DND-41 (cell line): ENCODE data around the gene FAM13A.

Experiments used
- ATAC-seq: fragments of 200-7000 bp; cut with Tn5 transposase; 3 replicates; pipeline ENCODE4 v1.9.1; 2021; ENCODE audit warnings: low read depth; ENCODE audit not compliant: insufficient read depth
- DNase-seq: peaks from one replicate; pipeline ENCODE4 v3.0.0-alpha.2; 2020
- H2AFZ ChIP-seq: 2 replicates; pipeline ENCODE4 v1.6.0; 2012; ENCODE audit warnings: low read depth, low read length
- H3K27ac ChIP-seq: 2 replicates; pipeline ENCODE4 v1.5.1; 2012; ENCODE audit warnings: low read length, inconsistent platforms
- H3K27me3 ChIP-seq: fragments of 200-600 bp; sonication (generic); 2 replicates; pipeline ENCODE4 v1.6.0; 2012; ENCODE audit warnings: low read length, mild to moderate bottlenecking, inconsistent platforms; ENCODE audit not compliant: insufficient read depth, poor library complexity
- H3K36me3 ChIP-seq: 2 replicates; pipeline ENCODE4 v1.5.1; 2012; ENCODE audit warnings: low read length, inconsistent platforms; ENCODE audit not compliant: insufficient read depth
- H3K4me1 ChIP-seq: 2 replicates; pipeline ENCODE4 v1.5.1; 2012; ENCODE audit warnings: mild to moderate bottlenecking, low read length; ENCODE audit not compliant: insufficient read depth
- H3K4me2 ChIP-seq: 2 replicates; pipeline ENCODE4 v1.6.0; 2012; ENCODE audit warnings: mild to moderate bottlenecking, moderate library complexity, low read length, inconsistent platforms; ENCODE audit not compliant: insufficient read depth
- H3K4me3 ChIP-seq, 2 experiments: fragments of 200-600 bp in 1 of 2; shearing (Covaris generic) in 1 of 2; 2 replicates each; pipeline ENCODE4 v1.5.1; 2012 to 2016; ENCODE audit warnings: inconsistent platforms in 2 of 2, low read length in 2 of 2, mild to moderate bottlenecking in 2 of 2, low read depth in 1 of 2, moderate library complexity in 1 of 2
- H3K79me2 ChIP-seq: 2 replicates; pipeline ENCODE4 v1.6.0; 2012; ENCODE audit warnings: low read length, inconsistent platforms; ENCODE audit not compliant: insufficient read depth
- H3K9ac ChIP-seq: 2 replicates; pipeline ENCODE4 v1.6.0; 2012; ENCODE audit warnings: low read depth, mild to moderate bottlenecking, inconsistent platforms, low read length, moderate library complexity
- H3K9me3 ChIP-seq: 2 replicates; pipeline ENCODE4 v1.5.1; 2012; ENCODE audit warnings: low read length, moderate library complexity, mild to moderate bottlenecking, inconsistent platforms; ENCODE audit not compliant: insufficient read depth, severe bottlenecking
- H4K20me1 ChIP-seq: 2 replicates; pipeline ENCODE4 v1.6.0; 2012; ENCODE audit warnings: low read length; ENCODE audit not compliant: insufficient read depth
- CTCF ChIP-seq: IDR thresholded peaks from 2 replicates; pipeline ENCODE4 v1.5.1; 2012; ENCODE audit warnings: borderline replicate concordance, low read length, moderate library complexity, mild to moderate bottlenecking; ENCODE audit not compliant: poor library complexity, severe bottlenecking; ENCODE audit errors: extremely low read depth
- EZH2 ChIP-seq: IDR thresholded peaks from 3 replicates; pipeline ENCODE4 v1.6.1; 2012; ENCODE audit warnings: borderline replicate concordance, low read depth, mild to moderate bottlenecking, moderate library complexity, low read length, inconsistent platforms; ENCODE audit not compliant: severe bottlenecking

FAM13A gene

DNA sequence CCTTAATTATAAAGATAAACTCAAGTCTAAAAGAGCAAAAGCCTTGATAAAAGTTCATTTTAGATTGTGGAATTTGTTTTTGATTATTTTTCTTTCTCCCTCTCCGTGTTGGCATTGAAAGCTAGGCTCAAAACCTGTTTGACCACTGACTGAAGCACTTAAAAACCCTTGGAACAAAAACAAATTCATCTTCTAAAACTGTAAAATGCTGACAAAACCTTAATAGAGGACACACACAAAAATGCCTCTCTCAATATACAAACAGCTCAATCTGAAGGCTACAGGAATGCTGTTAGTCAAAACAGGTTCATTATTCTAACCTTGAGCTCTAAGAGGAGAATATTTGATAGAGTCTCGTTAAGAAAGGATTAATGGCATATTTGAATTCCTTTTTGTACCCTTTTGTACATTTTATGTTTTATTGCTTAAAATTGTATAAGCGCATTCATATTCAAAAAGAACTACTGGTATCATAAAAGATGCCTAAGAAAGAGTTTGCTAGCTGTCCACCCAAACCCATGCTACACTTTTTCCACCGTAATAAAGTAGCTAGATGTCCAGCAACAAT, 285.0 kb downstream of the FAM13A start:
- Histone ChIP-seq H3K9ac (no peak overlapping the region), H2AFZ (no peak overlapping the region), H3K4me2 (no peak overlapping the region), H3K27me3 (no peaks in the 10 kb centered on the region), H3K4me3 (no peak overlapping the region), H3K9me3 (no peaks in the 10 kb centered on the region), H3K4me1 (no peaks in the 10 kb centered on the region), H3K27ac (no peak overlapping the region), H4K20me1 (no peaks in the 10 kb centered on the region), H3K79me2 (no peaks in the 10 kb centered on the region), H3K36me3 (no peaks in the 10 kb centered on the region)
- ATAC-seq (no peak), DNase-seq (no peak)
- TF ChIP-seq CTCF (no peak), EZH2 (no peak)

DNA sequence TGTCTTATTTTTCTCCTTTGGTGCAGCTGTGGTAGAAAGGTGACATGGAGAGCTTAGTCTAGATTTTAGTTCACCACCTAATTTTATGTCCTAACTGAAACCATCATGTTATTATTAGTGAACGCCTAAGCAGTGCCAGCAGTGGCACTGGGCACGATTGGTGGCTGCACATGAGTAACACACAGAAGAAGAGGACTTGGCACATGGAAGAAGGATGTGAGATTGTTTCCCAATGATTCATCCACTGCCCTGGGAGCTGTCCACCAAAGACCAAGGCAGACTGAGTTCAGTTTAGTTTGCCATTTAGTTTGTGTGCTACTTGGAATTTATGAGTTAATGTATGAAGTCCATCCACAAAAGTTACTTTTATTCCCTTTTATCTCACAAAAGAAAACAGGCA, 291.3 kb downstream of the FAM13A start:
- H3K4me2 ChIP-seq, result no peak overlapping the region
- H3K36me3 ChIP-seq, result no peaks in the 10 kb centered on the region
- H4K20me1 ChIP-seq, result no peaks in the 10 kb centered on the region
- no peaks in the 10 kb centered on the region for H3K9me3 ChIP-seq
- H3K27ac ChIP-seq, result no peak overlapping the region
- no peak for DNase-seq
- ATAC-seq, result no peak
- no peak overlapping the region for H3K9ac ChIP-seq
- H2AFZ ChIP-seq, result no peak overlapping the region
- no peaks in the 10 kb centered on the region for H3K27me3 ChIP-seq
- TF ChIP-seq EZH2, result no peak
- H3K4me1 ChIP-seq, result no peaks in the 10 kb centered on the region
- H3K79me2 ChIP-seq, result no peaks in the 10 kb centered on the region
- no peak overlapping the region for H3K4me3 ChIP-seq

- TF ChIP-seq EZH2 (no peak), CTCF (no peak)
- no peak overlapping the region for H3K4me2 ChIP-seq
- H3K4me1 ChIP-seq, result no peaks in the 10 kb centered on the region
- H3K9me3 ChIP-seq, result no peaks in the 10 kb centered on the region
- H3K4me3 ChIP-seq, result no peak overlapping the region
- no peaks in the 10 kb centered on the region for H3K27me3 ChIP-seq
- no peaks in the 10 kb centered on the region for H3K79me2 ChIP-seq
- no peak overlapping the region for H3K9ac ChIP-seq
- H2AFZ ChIP-seq, result no peak overlapping the region
- no peak overlapping the region for H3K27ac ChIP-seq
- no peaks in the 10 kb centered on the region for H4K20me1 ChIP-seq
- ATAC-seq (no peak), DNase-seq (no peak)
- no peaks in the 10 kb centered on the region for H3K36me3 ChIP-seq
Observed at GRCh38 chr4:88763075-88763474, 293.9 kb downstream of the FAM13A start.

DNA sequence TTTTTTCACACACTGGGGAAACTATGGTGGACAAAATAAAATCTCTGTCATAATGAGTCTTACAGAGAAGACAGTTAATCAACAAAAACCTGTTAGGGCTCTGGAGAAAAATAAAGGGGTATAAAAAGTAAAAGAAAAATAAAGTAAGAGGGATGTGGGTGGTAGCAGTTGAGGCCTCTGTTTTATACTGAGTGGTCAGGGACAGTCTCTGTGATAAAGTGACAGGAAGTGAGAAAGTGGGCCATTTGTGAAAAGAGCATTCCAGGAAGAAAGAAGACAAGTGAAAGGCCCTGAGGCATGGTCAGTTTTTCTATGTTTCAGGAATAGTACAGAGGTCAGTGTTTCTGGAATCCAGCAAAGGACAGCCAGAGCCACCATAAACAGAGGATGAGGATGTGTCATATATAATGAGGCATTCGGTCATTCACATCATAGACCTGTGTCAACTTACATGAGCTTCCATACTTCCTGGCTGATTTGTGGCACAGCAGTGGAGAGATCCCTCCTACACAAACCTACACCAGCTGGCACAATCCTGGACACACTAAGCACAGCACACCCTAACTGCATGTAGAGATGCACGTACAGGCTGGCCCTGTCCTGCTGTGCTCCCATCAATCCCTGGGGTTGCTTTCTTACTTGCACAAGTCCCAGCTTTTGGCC, 295.0 kb downstream of the FAM13A start:
- no peak for DNase-seq
- no peak overlapping the region for H3K4me2 ChIP-seq

More for the DNA sequence above, 295.0 kb downstream of the FAM13A start:
- no peak overlapping the region for H3K9ac ChIP-seq
- H3K4me1 ChIP-seq, result no peaks in the 10 kb centered on the region
- ATAC-seq, result no peak
- no peaks in the 10 kb centered on the region for H3K27me3 ChIP-seq
- no peak overlapping the region for H3K4me3 ChIP-seq
- no peak for TF ChIP-seq EZH2
- no peak for TF ChIP-seq CTCF
- H3K9me3 ChIP-seq, result no peaks in the 10 kb centered on the region
- H3K27ac ChIP-seq, result no peak overlapping the region
- H2AFZ ChIP-seq, result no peak overlapping the region
- H4K20me1 ChIP-seq, result no peaks in the 10 kb centered on the region
- H3K79me2 ChIP-seq, result no peaks in the 10 kb centered on the region
- H3K36me3 ChIP-seq, result no peaks in the 10 kb centered on the region
